IMR-90 (cell line): ENCODE data around the gene TCERG1L.

Experiments used
- BHLHE40 ChIP-seq: fragments of 150-350 bp; IDR thresholded peaks from 2 replicates; pipeline ENCODE4 v1.6.1; 2016; ENCODE audit warnings: mild to moderate bottlenecking, low read depth, low read length
- CEBPB ChIP-seq: IDR thresholded peaks from 2 replicates; pipeline ENCODE4 v1.6.1; 2012; ENCODE audit warnings: low read depth, low read length, improper control_type of control experiment
- CTCF ChIP-seq: conservative IDR thresholded peaks from 2 replicates; pipeline ENCODE4 v1.5.1; 2012; ENCODE audit warnings: mild to moderate bottlenecking, low read depth, low read length, improper control_type of control experiment
- ELK1 ChIP-seq: fragments of 150-350 bp; IDR thresholded peaks from 2 replicates; pipeline ENCODE4 v1.6.1; 2016; ENCODE audit warnings: low read depth, mild to moderate bottlenecking, low read length, moderate library complexity, borderline replicate concordance
- MAFK ChIP-seq: IDR thresholded peaks from 2 replicates; pipeline ENCODE4 v1.6.1; 2012; ENCODE audit warnings: low read depth, low read length, improper control_type of control experiment
- MXI1 ChIP-seq: IDR thresholded peaks from 2 replicates; pipeline ENCODE4 v1.6.1; 2012; ENCODE audit warnings: low read depth, mild to moderate bottlenecking, low read length, moderate library complexity, borderline replicate concordance
- POLR2A ChIP-seq: IDR thresholded peaks from 2 replicates; pipeline ENCODE4 v1.6.1; 2012; ENCODE audit warnings: mild to moderate bottlenecking, low read depth, low read length
- RCOR1 ChIP-seq: IDR thresholded peaks from 2 replicates; pipeline ENCODE4 v1.6.1; 2012; ENCODE audit warnings: mild to moderate bottlenecking, low read length, improper control_type of control experiment; ENCODE audit not compliant: insufficient replicate concordance
- RFX5 ChIP-seq: IDR thresholded peaks from 2 replicates; pipeline ENCODE4 v1.8.0; 2012; ENCODE audit warnings: low read depth, mild to moderate bottlenecking, low read length, moderate library complexity
- SMC3 ChIP-seq: fragments of 150-350 bp; IDR thresholded peaks from 2 replicates; pipeline ENCODE4 v1.6.1; 2016; ENCODE audit warnings: low read depth, mild to moderate bottlenecking, antibody characterized with exemption, low read length, moderate library complexity

DNA sequence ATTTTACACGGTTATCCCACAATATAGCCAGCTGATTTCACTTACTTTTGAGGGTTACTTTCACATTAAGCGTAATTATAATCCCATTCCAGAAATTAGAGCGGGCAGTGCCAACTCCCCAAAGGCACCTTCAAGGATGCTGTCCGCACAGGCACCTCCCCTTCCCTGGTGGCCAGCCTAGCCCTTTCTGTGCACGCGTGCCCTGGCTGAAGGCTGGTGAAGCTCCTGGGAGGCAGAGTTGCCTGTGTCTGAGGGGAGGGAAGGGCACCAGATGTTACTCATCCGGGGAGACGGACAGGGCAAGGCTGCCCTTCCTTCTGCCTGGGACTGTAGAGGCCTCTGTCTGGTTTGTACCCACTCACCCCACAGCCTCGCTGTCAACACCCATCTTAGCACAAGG is 198.4 kb downstream of the TCERG1L start:
- TF ChIP-seq RFX5 (no peak), CTCF (no peak), POLR2A (no peak), CEBPB (no peak), SMC3 (no peak), ELK1 (no peak), BHLHE40 (no peak), MXI1 (no peak), MAFK (no peak), RCOR1 (no peak)
